HG03103 (cell line): ENCODE results near the gene ASCL2.

Source experiments
- ATAC-seq: cut with Tn5 transposase; IDR thresholded peaks from one replicate; pipeline ENCODE4 v1.9.1; 2021; ENCODE audit warnings: low read depth; ENCODE audit not compliant: unreplicated experiment

Gene ASCL2

DNA sequence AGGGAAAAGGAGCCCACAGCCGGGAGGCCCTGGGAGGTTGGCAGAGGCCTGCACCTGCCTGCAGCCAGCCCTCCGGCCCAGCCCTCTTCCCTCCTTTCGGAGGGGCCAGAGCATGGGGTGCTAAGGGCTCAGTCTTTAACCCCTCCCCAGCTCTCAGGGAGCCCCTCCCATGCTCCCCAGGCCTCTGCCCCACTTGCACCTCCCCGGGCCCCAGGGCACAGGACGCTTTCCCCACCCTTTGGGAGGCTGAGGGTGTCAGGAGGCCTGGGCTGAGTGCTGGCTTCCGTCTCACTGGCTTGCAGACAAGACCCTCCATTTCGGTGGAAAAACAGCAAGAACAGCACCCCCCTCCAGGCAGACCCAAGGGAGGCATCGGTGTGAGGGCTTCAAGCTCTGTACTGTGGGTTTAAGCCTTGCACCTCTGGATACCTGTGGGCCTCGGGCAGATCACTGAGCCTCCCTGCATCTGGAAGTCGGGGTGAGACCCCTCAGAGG is 7.3 kb downstream of the ASCL2 start:
- ATAC-seq: no peak

DNA sequence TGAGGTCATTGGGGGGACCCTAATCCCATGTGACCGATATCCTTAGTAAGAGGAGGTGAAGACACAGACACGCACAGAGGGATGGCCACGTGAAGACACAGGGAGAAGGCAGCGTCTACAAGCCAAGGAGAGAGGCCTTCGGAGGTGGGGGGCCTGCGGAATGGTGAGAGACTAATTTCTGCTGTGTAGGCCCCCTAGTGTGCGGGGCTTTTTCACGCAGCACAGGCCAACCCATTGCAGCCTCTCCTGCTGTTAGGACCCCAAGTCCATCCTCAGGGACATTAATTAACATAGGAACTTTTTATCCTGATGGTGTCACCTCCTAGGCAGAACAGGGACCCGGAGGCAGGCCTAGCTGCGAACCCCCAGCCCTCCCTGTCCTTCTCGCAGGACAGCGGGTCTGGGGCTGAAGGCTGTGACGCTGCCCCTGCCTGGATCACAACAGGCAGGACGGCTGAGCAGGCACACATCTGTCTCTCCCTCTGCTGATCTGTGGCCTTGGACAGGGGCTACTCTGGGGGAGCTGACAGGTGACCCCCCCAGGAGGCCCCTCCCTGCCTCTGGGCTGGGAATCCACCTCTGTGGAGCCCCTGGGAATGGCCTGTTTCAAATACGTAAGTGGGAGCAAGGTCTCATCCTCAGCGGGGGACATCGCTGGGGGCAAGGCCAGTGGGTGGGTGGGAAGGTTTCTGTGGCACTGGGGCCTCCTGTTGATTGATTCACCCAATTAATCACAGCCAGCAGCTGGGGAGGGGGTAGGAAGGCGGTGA is 7.9 kb downstream of the ASCL2 start:
- no peak for ATAC-seq

DNA sequence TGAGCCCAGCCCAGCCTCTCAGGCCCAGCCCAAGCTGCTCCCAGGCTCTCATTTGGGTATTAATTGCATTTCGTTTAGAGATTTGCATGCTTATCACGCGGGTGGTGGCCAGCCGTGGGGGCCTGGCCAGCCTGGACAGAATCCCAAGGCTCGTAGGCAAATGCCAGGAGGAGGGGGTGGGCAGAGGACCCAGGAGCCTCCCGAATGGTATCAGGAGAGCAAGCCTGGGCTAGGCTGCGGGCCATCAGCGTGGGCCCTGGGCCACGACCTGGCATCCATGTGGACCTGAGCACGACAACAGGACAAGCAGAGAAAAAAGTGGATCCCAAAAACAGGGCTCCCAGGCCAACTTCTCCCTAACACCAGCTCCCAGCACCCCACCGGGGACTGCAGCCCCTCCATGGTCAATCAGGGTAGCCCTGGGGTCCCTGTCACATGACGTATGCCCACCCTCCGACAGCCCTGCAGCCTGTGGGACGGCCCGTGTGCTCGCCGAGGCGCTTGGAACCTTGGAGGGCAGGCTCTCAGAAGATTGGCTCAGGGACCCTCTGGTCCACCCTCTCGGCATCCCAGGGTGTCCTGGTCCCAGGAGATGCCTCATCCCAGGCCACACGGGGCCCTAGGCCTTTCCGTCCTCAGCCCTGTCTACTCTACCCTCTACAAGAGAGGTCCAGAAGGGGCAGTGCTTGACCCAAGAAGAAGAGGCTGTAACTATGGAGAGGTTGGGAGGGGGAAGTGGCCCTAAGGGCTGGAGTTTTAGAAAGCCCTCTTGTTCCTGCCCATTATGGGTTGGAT is 8.8 kb downstream of the ASCL2 start:
- no peak for ATAC-seq

DNA sequence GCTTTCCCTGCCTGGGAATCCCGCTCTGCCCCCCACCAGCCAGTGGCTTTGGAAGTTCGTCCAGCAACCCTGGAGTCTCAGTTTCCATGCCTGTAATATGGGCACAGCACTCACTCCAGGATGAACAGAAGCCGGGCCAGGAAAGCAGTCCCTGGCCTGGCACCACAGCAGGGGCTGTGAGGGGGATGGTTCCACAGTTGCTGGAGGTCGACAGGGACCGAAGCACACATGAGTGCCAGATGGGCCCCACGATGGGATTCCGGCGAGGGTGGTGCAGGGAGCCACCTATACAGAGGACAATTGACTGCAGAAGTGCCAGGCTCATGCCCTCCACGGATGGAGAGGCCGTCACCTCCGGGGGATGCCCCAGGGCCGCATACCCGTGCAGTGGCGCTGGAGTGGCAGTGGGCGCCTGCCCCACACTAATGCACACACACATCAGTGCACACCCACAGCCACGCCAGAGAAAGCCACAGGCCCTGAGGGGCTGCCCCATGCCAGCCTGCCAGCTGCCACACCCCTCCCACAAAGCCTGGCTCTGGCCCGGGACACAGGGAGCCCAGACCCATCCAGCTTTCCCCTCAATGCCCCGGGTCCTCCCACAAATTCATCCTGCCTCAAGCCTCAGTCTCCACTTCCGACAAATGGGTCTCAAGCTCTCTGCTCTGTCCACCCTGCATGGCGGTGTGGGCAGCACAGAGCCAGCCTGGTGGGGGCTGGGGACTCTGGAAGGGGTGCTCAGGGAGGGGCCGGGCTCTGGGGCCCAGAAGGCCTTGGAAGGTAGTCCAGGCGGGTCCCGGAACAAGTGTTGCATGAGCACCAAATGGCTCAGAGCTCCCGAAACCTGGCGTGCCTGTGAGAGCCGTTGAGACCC is 9.7 kb downstream of the ASCL2 start:
- no peak for ATAC-seq

- ATAC-seq: no peak
Observed at GRCh38 chr11:2259897-2260451, 10.4 kb downstream of the ASCL2 start.

GRCh38 chr11:2259466-2259830 is 10.9 kb downstream of the ASCL2 start:
- ATAC-seq: no peak

GRCh38 chr11:2258501-2259465 is 11.6 kb downstream of the ASCL2 start:
- no peak for ATAC-seq

DNA sequence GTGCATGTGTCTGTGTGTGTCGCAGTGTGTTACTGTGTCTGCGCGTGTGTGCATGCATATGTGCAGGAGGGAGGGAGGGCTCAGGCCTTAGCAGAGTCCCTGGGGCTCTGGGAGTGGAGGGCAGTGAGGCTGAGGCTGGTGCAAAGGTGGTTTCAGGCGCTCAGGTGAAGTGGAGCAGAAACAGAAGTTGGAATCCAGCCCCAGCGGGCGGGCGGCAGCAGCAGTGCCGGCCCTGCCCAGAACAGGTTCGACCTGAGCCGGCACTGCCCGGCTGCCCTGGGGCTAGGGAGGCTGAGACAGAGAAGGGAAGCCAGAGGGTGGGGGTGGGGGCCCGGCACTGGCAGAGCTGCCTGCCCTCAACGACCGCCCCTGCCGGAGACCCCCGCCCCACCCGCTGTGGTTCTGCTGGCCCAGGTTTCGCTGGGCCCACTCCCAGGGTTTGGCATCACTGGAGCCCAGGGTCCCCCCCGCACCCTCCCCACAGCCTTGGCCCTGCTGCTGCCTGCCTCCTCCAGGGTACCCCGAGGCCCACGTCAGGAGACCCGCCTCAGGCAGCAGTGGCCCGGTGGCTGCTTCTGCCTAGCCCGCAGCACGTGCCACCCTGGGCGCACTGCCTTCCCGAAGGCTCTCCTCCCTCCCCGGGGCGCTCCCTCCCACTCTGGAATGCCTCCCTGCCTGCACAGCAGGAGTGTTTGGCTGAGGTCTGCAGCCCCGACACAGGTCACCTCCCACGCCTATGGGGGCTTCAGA is 13.3 kb downstream of the ASCL2 start:
- no peak for ATAC-seq

GRCh38 chr11:2256293-2256913 is 14.0 kb downstream of the ASCL2 start:
- no peak for ATAC-seq

DNA sequence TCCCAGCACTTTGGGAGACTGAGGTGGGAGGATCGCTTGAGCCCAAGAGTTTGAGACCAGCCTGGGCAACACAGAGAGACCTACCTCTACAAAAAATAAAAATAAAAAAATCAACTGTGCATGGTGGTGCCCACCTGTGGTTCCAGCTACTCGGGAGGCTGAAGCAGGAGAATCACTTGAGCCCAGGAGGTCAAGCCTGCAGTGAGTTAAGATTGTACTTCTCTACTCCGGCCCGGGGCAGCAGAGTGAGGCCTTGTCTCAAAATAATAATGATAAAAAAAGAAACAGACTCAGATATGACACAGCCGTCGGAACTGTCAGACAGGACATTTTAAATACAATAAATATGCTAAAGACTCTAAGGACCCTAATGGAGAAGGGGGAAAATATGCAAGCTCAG is 18.4 kb downstream of the ASCL2 start:
- ATAC-seq: no peak

DNA sequence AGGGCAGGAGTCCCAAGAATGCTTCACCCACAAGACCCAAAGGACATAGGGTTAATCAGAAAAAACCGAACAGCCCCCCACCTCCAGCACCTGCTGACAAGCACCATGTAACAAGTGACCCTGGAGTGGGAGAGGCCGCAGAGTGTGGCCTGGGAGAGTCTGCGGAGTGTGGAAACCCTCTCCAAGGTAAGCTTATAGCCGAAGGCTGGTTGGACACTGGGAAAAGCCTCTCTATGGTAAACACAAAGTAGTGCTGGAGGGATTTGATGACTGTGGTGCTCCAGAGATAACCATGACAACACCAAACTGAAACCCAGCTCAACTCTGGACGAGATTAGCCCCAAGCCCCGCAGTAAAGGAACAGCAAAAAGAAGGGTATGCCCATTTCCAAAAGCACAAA is 19.2 kb downstream of the ASCL2 start:
- ATAC-seq: no peak

DNA sequence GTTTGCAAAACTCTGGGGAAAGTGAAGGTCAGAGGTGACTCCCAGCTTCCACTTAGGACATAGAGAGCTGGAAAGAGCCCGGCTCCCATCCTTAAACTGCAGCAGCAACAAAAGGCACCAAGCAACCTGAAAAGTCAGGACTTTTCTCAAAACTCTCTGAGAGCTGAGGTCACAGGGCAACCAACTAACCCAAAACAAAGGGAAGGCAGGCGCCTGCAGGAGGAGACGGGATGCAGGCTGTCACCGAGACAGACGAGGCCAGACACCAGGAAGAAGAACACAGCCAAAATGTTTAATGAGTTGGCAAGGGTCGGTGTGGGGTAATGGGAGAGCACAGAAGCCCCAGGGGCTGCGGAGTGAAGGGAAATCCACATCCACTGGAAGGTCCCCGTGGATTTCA is 19.9 kb downstream of the ASCL2 start:
- no peak for ATAC-seq

DNA sequence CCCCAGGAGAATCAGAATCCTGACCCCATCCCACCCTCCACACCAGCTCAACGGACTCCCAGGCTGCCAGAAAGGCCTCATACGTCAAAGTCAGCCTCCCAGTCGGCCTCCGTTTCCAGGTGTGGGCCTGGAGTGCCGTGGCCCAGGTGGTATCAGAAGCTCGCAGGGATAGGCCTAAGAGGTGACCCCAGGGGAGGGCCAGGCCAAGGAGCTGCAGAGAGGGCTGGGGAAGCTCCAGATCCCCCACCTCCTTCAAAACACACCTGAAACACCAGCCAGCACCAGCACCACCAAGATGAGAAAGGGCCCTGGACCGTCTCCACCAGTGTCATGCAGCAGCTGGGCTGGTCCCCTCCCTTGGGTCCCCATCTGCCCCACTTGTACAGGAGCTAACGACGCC is 20.3 kb downstream of the ASCL2 start:
- ATAC-seq: no peak

- no peak for ATAC-seq
Observed at GRCh38 chr11:2249189-2249916, 21.0 kb downstream of the ASCL2 start.

DNA sequence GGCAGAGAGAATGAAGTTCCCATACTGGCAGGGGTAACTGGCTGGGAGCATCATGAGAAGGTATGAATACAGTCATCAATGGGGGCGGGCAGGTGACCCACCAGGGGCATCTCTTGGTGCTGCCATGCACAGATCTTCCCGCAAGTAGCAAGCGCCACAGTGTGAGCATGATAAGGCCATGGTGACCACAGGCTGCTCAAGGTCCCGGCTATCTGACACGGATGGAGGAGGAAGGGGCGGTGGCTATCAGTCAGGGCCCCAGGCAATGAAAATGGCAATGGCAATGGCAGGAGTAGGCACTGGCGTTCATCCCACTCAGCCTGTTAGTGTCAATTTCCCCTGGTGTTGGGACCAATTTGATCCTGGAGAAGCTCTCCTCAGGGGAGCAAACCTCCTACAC is 21.6 kb downstream of the ASCL2 start:
- no peak for ATAC-seq

DNA sequence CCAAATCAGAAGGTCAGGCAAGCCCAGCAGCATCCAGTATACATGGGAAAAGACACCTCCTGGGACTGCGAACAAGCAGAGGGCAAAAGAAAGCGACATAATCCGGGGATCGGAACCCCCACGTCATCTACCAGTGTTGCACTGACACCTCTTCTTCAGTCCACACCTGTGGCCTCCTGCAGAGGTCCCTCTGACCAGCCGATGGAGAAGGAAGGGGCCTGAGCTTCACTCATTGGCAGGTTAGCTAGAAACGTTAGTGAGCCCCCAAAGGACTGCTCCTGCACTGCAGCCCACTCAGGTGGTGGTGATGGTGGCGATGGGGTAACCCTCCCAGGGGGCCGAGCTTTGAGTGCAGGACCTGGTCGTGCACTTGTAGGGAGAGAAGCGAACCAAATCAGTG is 22.1 kb downstream of the ASCL2 start:
- ATAC-seq: no peak

- ATAC-seq: no peak
Observed at GRCh38 chr11:2247496-2247895, 22.9 kb downstream of the ASCL2 start.

DNA sequence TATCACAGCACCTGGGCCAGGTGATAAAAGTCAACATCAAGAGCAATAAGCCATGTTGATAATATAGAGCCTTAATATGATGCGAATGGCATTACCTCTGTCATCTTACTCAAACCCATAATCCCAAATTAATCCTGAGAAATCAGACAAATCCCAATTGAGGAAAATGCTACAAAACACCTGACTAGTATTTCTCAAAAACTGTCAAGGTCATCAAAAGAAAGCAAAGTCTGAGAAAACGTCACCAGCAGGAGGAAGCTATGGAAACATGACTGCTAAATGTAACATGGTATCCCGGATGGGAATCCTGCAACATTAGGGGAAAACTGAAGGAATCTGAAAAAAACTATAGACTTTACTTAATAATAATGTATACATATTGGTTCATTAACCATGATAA is 29.6 kb downstream of the ASCL2 start:
- no peak for ATAC-seq
